GM18858 (cell line): ENCODE measurements around the gene LMOD2.
"Not testable (repeated sequence)": the region's sequence is repeated elsewhere in the genome, so short reads cannot be mapped to it uniquely, and the experiment has no call there.

ENCODE experiments used
- ATAC-seq: cut with Tn5 transposase; IDR thresholded peaks from one replicate; pipeline ENCODE4 v1.9.1; 2021; ENCODE audit not compliant: unreplicated experiment

The LMOD2 gene

GRCh38 chr7:123655614-123656013, at the start of gene LMOD2:
Gene LMOD2 (plus strand): TSS chr7:123655866. CDS start chr7:123655964, 98 bp downstream.
- ATAC-seq = no peak

- ATAC-seq = no peak
These were observed 48.2 kb upstream of the LMOD2 start for GRCh38 chr7:123607423-123607975.

DNA sequence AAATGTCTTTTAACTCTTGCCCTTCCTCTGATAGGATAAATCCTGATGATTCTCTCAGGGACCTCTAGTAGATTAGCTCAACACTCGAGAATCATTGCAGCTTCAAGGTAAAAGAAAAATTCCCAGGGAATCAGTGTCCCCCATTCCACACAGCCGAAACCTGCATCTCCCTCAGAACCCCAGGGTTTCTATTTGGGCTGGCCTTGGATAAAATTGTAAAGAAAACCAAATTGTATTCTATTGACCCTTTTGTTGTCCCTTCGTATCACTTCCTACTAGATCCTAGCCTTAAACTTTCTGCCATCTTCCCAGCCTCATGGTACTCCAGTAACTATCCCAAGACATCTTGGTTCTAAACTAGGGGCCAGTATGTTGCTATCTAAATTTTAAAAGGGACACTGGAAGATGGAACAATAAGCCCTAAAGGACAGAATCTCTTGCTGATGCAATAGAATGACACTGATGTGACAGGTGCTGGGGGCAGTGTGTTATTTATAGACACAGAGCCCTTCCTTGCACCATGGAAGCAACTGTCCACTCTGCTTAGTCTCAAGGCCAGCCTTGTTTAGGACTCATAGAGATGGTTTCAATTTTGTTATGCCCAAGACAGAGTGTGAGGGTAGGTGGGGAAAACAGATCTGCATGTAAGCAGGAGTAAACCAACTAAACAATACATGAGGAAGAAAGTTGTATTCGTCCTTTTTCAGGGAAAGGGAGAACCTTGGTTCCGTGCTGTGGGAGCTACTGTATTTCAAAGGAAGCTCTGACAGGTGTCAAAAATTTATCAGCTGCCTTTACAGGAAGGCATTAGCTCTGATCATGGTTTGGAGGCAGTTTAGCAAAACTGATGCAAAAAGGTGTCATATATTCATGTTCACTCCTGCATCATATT, 46.4 kb upstream of the LMOD2 start:
- no peak for ATAC-seq

DNA sequence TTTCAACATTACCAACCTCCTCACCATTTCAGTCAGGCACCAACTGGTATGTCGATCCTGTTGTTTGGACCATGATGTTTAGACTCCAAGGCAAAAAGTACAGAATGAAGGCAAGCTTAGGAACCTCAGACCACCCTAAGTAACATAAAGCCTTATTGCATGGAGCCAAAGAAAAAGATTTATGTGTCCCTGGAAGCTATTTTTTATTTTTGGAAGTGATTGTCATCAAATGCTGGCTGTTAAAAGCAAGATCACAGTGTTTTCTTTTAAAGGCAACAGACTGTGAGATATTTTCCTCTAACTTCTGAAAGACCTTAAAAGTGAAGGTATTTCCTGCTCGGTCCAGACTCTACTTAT, 45.8 kb upstream of the LMOD2 start:
- no peak for ATAC-seq

DNA sequence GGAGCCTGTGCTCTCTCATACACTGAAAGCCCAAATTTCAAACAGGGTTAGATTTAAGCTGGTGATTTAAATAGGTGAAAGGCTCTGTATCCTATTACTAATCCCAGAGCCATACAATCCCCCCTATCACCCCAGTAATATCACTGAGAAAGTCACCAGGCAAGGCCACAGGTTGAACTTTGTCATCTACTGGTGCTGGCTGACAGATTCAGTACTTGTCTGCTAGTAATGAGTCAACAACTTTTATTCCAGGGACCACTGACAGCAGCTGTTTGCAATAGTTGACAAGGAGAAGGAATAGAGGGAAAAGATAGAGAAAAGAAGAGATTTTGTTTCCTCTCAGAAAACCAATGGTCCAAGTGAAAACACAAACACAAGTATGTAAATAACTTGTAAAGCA, 43.6 kb upstream of the LMOD2 start:
- no peak for ATAC-seq

GRCh38 chr7:123615344-123615743, 40.3 kb upstream of the LMOD2 start:
- ATAC-seq = no peak

DNA sequence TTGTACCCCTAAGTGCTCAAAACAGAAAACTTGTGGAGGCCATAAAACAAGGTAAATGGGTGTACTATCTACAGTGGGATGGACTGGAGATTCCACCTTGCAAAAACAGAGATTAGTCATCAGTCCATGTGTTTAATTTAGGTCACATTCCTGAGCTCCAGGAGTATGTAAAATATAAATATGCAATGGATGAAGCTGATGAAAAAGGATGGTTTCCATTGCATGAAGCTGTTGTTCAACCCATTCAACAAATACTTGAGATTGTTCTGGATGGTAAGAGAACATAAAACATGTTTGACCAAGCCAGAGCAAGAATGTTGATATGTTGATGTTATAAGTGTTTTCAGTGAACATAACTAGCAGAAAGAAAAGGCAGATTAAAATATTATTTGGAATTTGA, 39.4 kb upstream of the LMOD2 start:
- ATAC-seq = no peak

GRCh38 chr7:123621707-123622106, 34.0 kb upstream of the LMOD2 start:
- ATAC-seq = no peak

- no peak for ATAC-seq
These were observed 32.8 kb upstream of the LMOD2 start for GRCh38 chr7:123622660-123623386.

DNA sequence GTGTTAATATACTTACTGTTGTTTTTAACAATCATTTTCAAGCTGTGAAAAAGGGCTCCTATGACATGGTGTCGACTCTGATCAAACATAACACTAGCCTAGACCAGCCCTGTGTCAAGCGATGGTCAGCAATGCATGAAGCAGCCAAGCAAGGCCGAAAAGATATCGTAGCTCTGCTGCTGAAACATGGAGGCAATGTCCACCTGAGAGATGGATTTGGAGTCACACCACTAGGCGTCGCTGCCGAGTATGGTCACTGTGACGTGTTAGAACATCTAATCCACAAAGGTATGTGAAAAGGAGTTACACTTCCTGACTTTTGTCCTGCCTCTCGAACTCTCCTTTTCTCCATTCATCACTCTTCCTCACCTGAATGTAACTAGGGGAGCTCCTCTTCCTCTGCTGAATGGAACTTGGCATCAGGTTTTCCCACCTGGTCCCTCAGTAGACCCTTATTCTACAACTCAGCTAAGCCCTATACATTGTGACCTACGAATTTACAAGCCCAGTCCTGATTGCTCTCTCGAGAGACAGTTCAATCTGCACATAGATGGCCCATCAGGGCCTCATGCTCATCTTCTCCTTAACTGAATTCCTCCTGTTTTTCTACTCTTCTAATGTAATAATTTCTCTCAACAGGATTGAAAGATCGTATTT, 31.0 kb upstream of the LMOD2 start:
- ATAC-seq = peak; percentile 93

DNA sequence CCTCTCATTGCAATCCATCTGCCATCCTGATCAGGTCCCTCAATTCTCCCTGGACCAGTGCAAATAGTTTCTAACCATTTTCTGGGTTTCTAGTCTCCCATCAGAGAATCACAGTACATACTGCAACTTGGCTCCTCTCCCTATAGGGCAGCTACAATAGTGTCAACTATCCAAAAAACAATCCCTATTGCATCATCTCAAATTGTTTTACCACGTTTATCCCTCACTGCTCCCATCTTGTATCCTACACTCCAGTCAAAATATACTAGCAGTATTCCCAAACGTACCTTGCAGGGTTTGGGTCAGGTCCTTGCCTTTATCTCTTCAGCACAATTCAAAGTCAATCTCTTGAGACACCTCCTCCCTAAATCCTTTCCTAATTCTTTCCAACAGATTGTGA, 30.4 kb upstream of the LMOD2 start:
- ATAC-seq = no peak

DNA sequence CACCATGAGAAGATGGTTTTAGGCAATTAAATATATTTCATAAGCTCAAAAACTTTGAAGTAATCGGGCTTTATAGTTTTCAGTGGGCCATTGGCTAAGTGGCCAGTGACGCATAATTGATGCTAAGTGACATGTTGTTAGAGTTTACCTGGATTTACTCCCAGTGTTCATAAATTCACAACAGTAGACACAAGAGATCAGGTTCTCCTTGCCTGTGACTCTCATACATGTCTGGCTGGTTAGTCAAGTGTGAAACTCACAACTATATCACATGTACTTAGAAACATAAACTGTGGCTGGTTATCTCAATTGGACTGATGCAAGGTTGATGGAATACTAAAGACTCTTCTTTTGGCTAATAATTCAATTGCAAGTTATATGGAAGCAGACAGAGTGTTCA, 27.8 kb upstream of the LMOD2 start:
- no peak for ATAC-seq

DNA sequence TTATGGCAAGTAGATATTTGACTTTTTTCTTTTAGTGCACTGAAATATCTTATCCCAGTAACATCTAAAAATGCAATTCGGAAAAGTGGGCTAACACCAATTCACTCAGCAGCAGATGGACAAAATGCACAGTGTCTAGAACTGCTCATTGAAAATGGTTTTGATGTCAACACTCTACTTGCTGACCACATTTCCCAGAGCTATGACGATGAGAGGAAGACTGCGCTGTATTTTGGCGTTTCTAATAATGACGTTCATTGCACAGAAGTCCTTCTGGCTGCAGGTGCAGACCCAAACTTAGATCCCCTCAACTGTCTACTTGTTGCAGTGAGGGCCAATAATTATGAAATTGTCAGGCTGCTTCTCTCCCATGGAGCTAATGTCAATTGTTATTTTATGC, 26.8 kb upstream of the LMOD2 start:
- ATAC-seq = no peak

GRCh38 chr7:123629281-123629680, 26.4 kb upstream of the LMOD2 start:
- ATAC-seq = no peak

DNA sequence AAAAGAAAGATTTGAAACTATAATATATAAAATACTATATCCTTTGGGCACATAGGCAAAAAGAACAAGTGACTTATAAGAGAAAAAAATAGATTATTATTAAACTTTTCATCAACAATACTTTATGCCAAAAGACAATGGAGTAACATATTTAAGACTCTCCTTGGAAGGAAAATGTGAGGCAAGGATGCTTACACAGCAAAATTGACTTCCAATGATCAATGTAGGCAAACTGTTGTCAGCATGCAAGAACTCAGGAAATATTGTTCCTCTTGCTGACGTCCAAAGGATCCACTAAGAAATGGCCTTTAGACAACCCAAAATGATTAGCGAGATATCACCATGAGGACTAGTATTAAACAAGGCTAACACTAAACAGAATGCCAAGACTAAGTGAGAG, 22.9 kb upstream of the LMOD2 start:
- ATAC-seq = no peak

- no peak for ATAC-seq
These were observed 22.1 kb upstream of the LMOD2 start for GRCh38 chr7:123633553-123633952.

GRCh38 chr7:123634011-123634573, 21.6 kb upstream of the LMOD2 start:
- ATAC-seq = not testable (repeated sequence)

GRCh38 chr7:123635551-123636359, 19.9 kb upstream of the LMOD2 start:
- ATAC-seq = peak; percentile 69

DNA sequence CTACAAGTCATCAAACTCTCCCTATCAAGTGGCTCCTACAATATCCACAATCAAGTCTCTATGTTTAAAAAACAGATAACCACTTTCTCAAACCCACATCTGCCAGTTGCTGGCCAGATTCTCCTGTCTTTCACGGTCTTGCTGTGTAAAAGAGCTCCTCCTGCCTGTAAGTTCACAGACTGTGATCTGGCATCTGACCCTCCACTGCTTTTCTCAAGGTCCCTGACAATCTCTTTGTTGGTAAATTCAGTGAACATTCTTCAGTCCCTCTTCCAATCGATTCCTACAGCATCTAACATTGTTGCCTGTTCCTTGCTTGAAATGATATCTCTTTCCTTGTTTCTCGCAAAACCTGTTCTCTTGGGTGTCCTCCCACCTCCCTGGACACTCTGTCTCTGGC, 18.5 kb upstream of the LMOD2 start:
- no peak for ATAC-seq

- no peak for ATAC-seq
These were observed 17.8 kb upstream of the LMOD2 start for GRCh38 chr7:123637878-123638277.
